GM12878 (cell line): ENCODE measurements around the gene NT5M. TPM values are rescaled to one million over a fixed set of nuclear protein-coding genes. Genes with fewer than 3 reads are reported as not detected.

Experiments used
- ATAC-seq: fragments of 200-7000 bp; cut with Tn5 transposase; 3 replicates; pipeline ENCODE4 v1.9.1; 2020; ENCODE audit warnings: mild to moderate bottlenecking, moderate library complexity
- BruUV-seq: library from RNA; stranded (reverse); fragments of 400-500 nt; replicated peaks from 2 replicates; lab custom pipeline; 2021; lab: Mats Ljungman, UMichigan
- CTCF ChIA-PET: fragments of 300-600 bp; sonication (Branson Sonifier 250); formaldehyde crosslinking; extraction: SDS; loops from one replicate; lab custom pipeline; 2021; ENCODE audit warnings: inconsistent platforms; lab: Yijun Ruan, JAX
- POLR2A ChIA-PET: fragments of 350-600 bp; formaldehyde crosslinking; extraction: SDS; loops from one replicate; lab custom pipeline; 2021; ENCODE audit warnings: inconsistent platforms; lab: Charles Lee
- RAD21 ChIA-PET: fragments of 300-600 bp; sonication (Branson Sonifier 250); formaldehyde crosslinking; loops from one replicate; lab custom pipeline; 2023; ENCODE audit warnings: antibody characterized with exemption; ENCODE audit not compliant: unreplicated experiment; lab: Charles Lee
- SMC1A ChIA-PET: fragments of 300-600 bp; sonication (Branson Sonifier 250); formaldehyde crosslinking; loops from one replicate; lab custom pipeline; 2023; ENCODE audit not compliant: unreplicated experiment, uncharacterized antibody; lab: Charles Lee
- DNase-seq: peaks from one replicate; pipeline ENCODE4 v3.0.0-alpha.2; 2011; ENCODE audit warnings: low read depth, low spot score
- FAIRE-seq: peaks from 3 replicates; lab custom pipeline; 2011; peaks lifted over from hg19 to GRCh38; lab: Jason Lieb, UNC
- H2AFZ ChIP-seq: 2 replicates; pipeline ENCODE4 v1.6.0; 2011; ENCODE audit warnings: low read depth, low read length, control low read depth; ENCODE audit not compliant: control insufficient read depth
- H3K27ac ChIP-seq: 2 replicates; pipeline ENCODE4 v1.5.1; 2011; ENCODE audit warnings: control low read depth; ENCODE audit not compliant: control insufficient read depth, insufficient read depth
- H3K27me3 ChIP-seq, 2 experiments: replicated peaks in 1 of 2; 2 replicates each; pipeline versions ENCODE4 v1.6.0 to v1.6.1; 2011; ENCODE audit warnings: low read length in 1 of 2; ENCODE audit not compliant: control insufficient read depth in 2 of 2, insufficient read depth in 2 of 2
- H3K36me3 ChIP-seq, 2 experiments: 2 replicates each; pipeline ENCODE4 v1.5.1; 2011; ENCODE audit warnings: low read length in 1 of 2; ENCODE audit not compliant: control insufficient read depth in 2 of 2, insufficient read depth in 2 of 2
- H3K4me1 ChIP-seq: 2 replicates; pipeline ENCODE4 v1.6.1; 2011; ENCODE audit warnings: mild to moderate bottlenecking, low read length, moderate library complexity, mixed read lengths; ENCODE audit not compliant: control insufficient read depth, insufficient read depth
- H3K4me2 ChIP-seq: 2 replicates; pipeline ENCODE4 v1.6.0; 2011; ENCODE audit warnings: control low read depth; ENCODE audit not compliant: control insufficient read depth, insufficient read depth
- H3K4me3 ChIP-seq: fragments of 200-600 bp; sonication (generic); 2 replicates; pipeline ENCODE4 v1.5.1; 2016
- H3K79me2 ChIP-seq: 2 replicates; pipeline ENCODE4 v1.6.0; 2011; ENCODE audit warnings: low read length; ENCODE audit not compliant: control insufficient read depth, insufficient read depth
- H3K9ac ChIP-seq: 2 replicates; pipeline ENCODE4 v1.8.0; 2011; ENCODE audit warnings: low read length, control low read depth, mixed read lengths; ENCODE audit not compliant: control insufficient read depth, insufficient read depth
- H3K9me3 ChIP-seq: replicated peaks from 3 replicates; pipeline ENCODE4 v1.5.1; 2011; ENCODE audit warnings: mild to moderate bottlenecking, low read length; ENCODE audit not compliant: control insufficient read depth, insufficient read depth
- H4K20me1 ChIP-seq: 2 replicates; pipeline ENCODE4 v1.6.0; 2011; ENCODE audit not compliant: control insufficient read depth, insufficient read depth
- CREM ChIP-seq: IDR thresholded peaks from 2 replicates; pipeline ENCODE4 v1.6.1; 2014; ENCODE audit warnings: antibody characterized with exemption, low read depth
- FOXK2 ChIP-seq: fragments of 450-650 bp; IDR thresholded peaks from 2 replicates; pipeline ENCODE4 v1.6.1; 2017; ENCODE audit warnings: mild to moderate bottlenecking, moderate library complexity
- HDGF ChIP-seq: fragments of 450-650 bp; IDR thresholded peaks from 2 replicates; pipeline ENCODE4 v1.6.1; 2016; ENCODE audit warnings: antibody characterized with exemption
- KLF5 ChIP-seq: fragments of 450-650 bp; IDR thresholded peaks from 2 replicates; pipeline ENCODE4 v1.6.1; 2014; ENCODE audit warnings: mild to moderate bottlenecking; ENCODE audit not compliant: partially characterized antibody
- POU2F2 ChIP-seq: IDR thresholded peaks from 3 replicates; pipeline ENCODE4 v1.6.1; 2011; ENCODE audit warnings: low read depth, mild to moderate bottlenecking, low read length, borderline replicate concordance
- RBBP5 ChIP-seq: fragments of 200-600 bp; sonication (generic); conservative IDR thresholded peaks from 2 replicates; pipeline ENCODE4 v1.6.1; 2016
- SIX5 ChIP-seq: IDR thresholded peaks from 2 replicates; pipeline ENCODE4 v1.6.1; 2011; ENCODE audit warnings: mild to moderate bottlenecking, low read depth, low read length, moderate library complexity; ENCODE audit not compliant: severe bottlenecking
- STAT3 ChIP-seq: IDR thresholded peaks from 2 replicates; pipeline ENCODE4 v1.6.1; 2011; ENCODE audit warnings: low read depth, low read length, improper control_type of control experiment
- WGBS: methylation state at CpG from one replicate; pipeline ENCODE4 v1.1.6; 2016; ENCODE audit warnings: low lambda C conversion rate; ENCODE audit not compliant: insufficient replicate concordance, insufficient coverage; ENCODE audit errors: missing lambda C conversion rate; 5-methylcytosine and 5-hydroxymethylcytosine counted together
- in situ Hi-C: fragments of 300-500 bp; cut with MboI; formaldehyde crosslinking; loops from 9 replicates; pipeline ENCODE4 v1.14.3; 2018; ENCODE audit warnings: mixed read lengths
- intact Hi-C: fragments of 100-400 bp; cut with micrococcal nuclease; formaldehyde crosslinking; loops from one replicate; pipeline ENCODE4 v1.14.2; 2022; ENCODE audit not compliant: unreplicated experiment
- polyA plus RNA-seq, 11 experiments: library from polyadenylated mRNA; depleted of rRNA in 4 of 11; unstranded in 6 of 11; stranded (reverse) in 5 of 11; fragments of >200 nt; fragmentation: Nextera tagmentation in 4 of 11; fragmentation: Illumina TruSeq in 1 of 11; extraction: Ambion mirVana in 4 of 11; extraction: Trizol in 1 of 11; gene quantifications; 1 replicate in 1 of 11; 2 replicates in 10 of 11; pipeline versions ENCODE4 v1.2.1 to v1.2.3, GENCODE V29; 2011 to 2016; ENCODE audit warnings: inconsistent platforms in 2 of 11, missing spikeins in 2 of 11, low read depth in 1 of 11
- total RNA-seq, 4 experiments: library from RNA; depleted of rRNA in 3 of 4; stranded (reverse); fragments of >200 nt in 3 of 4; fragmentation: Illumina TruSeq in 1 of 4; extraction: Trizol in 1 of 4; gene quantifications; 2 replicates each; pipeline versions ENCODE4 v1.2.1 to v1.2.3, GENCODE V29; 2013 to 2021
- TF ChIP-seq, protein P1 (sequence below): fragments of 150-350 bp; IDR thresholded peaks from 2 replicates; pipeline ENCODE4 v1.6.1; 2016; ENCODE audit warnings: low read depth, low read length
- TF ChIP-seq, protein P2 (sequence below): fragments of 450-650 bp; conservative IDR thresholded peaks from 2 replicates; pipeline ENCODE4 v1.6.1; 2017; ENCODE audit warnings: mild to moderate bottlenecking, moderate library complexity
- TF ChIP-seq, protein P3 (sequence below): fragments of 450-650 bp; IDR thresholded peaks from 2 replicates; pipeline ENCODE4 v1.6.1; 2018; ENCODE audit warnings: mild to moderate bottlenecking, low read depth, moderate library complexity; ENCODE audit not compliant: partially characterized antibody

The NT5M gene
- total and polyA plus RNA-seq, 10 of the 15 experiments (the other 5 are each of a cell fraction or from before 2014, with no cell fraction given), result 0.18 to 14.1 (median 2.9) TPM

DNA sequence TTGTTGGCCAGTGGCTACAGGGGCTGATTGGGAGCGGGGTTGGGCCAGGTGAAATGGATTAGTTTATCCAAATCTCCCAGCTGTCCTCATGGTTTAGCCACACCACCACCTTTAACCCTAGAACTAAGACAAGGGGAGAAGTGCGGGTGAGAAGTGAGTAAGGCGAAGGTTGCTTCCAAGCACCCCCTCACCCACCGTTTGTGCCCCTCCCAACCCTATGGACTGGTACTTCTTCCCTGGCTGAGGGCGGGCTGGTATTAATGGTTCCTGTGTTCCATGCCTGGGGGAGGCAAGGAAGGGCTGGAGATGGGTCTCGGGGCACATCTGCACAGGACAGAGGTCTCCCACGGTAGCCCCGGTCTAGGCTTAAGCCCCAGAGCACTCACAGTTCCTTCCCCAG is 25.1 kb downstream of the NT5M start (continued):
- TF ChIP-seq, protein P1, sequence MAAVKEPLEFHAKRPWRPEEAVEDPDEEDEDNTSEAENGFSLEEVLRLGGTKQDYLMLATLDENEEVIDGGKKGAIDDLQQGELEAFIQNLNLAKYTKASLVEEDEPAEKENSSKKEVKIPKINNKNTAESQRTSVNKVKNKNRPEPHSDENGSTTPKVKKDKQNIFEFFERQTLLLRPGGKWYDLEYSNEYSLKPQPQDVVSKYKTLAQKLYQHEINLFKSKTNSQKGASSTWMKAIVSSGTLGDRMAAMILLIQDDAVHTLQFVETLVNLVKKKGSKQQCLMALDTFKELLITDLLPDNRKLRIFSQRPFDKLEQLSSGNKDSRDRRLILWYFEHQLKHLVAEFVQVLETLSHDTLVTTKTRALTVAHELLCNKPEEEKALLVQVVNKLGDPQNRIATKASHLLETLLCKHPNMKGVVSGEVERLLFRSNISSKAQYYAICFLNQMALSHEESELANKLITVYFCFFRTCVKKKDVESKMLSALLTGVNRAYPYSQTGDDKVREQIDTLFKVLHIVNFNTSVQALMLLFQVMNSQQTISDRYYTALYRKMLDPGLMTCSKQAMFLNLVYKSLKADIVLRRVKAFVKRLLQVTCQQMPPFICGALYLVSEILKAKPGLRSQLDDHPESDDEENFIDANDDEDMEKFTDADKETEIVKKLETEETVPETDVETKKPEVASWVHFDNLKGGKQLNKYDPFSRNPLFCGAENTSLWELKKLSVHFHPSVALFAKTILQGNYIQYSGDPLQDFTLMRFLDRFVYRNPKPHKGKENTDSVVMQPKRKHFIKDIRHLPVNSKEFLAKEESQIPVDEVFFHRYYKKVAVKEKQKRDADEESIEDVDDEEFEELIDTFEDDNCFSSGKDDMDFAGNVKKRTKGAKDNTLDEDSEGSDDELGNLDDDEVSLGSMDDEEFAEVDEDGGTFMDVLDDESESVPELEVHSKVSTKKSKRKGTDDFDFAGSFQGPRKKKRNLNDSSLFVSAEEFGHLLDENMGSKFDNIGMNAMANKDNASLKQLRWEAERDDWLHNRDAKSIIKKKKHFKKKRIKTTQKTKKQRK, result no peak
- TF ChIP-seq POU2F2 (no peak), CREM (no peak), HDGF (no peak), FOXK2 (no peak), SIX5 (no peak)
- TF ChIP-seq, protein P2, sequence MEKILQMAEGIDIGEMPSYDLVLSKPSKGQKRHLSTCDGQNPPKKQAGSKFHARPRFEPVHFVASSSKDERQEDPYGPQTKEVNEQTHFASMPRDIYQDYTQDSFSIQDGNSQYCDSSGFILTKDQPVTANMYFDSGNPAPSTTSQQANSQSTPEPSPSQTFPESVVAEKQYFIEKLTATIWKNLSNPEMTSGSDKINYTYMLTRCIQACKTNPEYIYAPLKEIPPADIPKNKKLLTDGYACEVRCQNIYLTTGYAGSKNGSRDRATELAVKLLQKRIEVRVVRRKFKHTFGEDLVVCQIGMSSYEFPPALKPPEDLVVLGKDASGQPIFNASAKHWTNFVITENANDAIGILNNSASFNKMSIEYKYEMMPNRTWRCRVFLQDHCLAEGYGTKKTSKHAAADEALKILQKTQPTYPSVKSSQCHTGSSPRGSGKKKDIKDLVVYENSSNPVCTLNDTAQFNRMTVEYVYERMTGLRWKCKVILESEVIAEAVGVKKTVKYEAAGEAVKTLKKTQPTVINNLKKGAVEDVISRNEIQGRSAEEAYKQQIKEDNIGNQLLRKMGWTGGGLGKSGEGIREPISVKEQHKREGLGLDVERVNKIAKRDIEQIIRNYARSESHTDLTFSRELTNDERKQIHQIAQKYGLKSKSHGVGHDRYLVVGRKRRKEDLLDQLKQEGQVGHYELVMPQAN, result no peak

DNA sequence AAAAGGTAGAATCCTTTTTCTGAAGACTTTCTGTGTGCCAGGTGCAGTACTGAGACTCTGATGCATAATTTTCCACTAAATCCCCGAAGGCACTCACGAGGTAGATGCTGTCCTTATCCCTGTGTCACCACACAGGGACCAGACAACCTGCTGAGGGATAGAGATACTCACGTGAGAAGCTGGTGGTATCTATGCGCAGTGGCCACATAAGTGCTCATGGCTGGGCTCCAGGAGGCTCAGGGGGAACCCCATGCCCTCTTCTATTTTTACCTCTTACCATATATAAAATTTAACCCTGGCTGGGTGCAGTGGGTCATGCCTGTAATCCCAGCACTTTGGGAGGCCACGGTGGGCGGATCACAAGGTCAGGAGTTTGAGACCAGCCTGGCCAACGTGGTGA is 38.3 kb downstream of the NT5M start:
- in situ Hi-C loops, result no loop called here
- H3K4me2 ChIP-seq, result no peak overlapping the region
- no TSS peak for BruUV-seq
- ChIA-PET RAD21 (no interaction called here), POLR2A (no interaction called here), CTCF (interaction anchor here (0.7 to 1.4 kb wide), 2 partner anchors 13 to 204 kb away, joined by 3 read pairs; no protein-coding TSS in a partner anchor), SMC1A (no interaction called here)
- intact Hi-C loops, result no loop called here
- ATAC-seq, result no peak
- no peak overlapping the region for H3K27ac ChIP-seq
- no peaks in the 10 kb centered on the region for H4K20me1 ChIP-seq
- no peaks in the 10 kb centered on the region for H3K27me3 ChIP-seq
- whole genome bisulfite sequencing, result 44% methylated on average over 7 of the region's 7 CpGs
- no peaks in the 10 kb centered on the region for H3K4me1 ChIP-seq
- H2AFZ ChIP-seq, result no peak overlapping the region
- no peak overlapping the region for H3K9ac ChIP-seq
- FAIRE-seq, result no peak
- no peaks in the 10 kb centered on the region for H3K36me3 ChIP-seq
- H3K4me3 ChIP-seq, result no peak overlapping the region
- no peak for DNase-seq
- no peaks in the 10 kb centered on the region for H3K9me3 ChIP-seq
- no peaks in the 10 kb centered on the region for H3K79me2 ChIP-seq
- TF ChIP-seq, protein P3, sequence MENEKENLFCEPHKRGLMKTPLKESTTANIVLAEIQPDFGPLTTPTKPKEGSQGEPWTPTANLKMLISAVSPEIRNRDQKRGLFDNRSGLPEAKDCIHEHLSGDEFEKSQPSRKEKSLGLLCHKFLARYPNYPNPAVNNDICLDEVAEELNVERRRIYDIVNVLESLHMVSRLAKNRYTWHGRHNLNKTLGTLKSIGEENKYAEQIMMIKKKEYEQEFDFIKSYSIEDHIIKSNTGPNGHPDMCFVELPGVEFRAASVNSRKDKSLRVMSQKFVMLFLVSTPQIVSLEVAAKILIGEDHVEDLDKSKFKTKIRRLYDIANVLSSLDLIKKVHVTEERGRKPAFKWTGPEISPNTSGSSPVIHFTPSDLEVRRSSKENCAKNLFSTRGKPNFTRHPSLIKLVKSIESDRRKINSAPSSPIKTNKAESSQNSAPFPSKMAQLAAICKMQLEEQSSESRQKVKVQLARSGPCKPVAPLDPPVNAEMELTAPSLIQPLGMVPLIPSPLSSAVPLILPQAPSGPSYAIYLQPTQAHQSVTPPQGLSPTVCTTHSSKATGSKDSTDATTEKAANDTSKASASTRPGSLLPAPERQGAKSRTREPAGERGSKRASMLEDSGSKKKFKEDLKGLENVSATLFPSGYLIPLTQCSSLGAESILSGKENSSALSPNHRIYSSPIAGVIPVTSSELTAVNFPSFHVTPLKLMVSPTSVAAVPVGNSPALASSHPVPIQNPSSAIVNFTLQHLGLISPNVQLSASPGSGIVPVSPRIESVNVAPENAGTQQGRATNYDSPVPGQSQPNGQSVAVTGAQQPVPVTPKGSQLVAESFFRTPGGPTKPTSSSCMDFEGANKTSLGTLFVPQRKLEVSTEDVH, result no peak
- TF ChIP-seq KLF5 (no peak), RBBP5 (no peak), STAT3 (no peak)
